Upper lobe of right lung (tissue), 1 donor: Measurements from ENCODE around the gene C12orf54. TPM values are rescaled to one million over a fixed set of nuclear protein-coding genes. Genes with fewer than 3 reads are reported as not detected.
"Not testable (repeated sequence)": the region's sequence is repeated elsewhere in the genome, so short reads cannot be mapped to it uniquely, and the experiment has no call there.

Experiments used
- ATAC-seq: fragments of 200-7000 bp; cut with Tn5 transposase; one replicate; pipeline ENCODE4 v1.9.1; 2020; ENCODE audit warnings: mild to moderate bottlenecking, moderate library complexity
- DNase-seq: peaks from one replicate; pipeline ENCODE4 v3.0.0-alpha.2; 2020
- H3K27ac ChIP-seq: fragments of 200-600 bp; one replicate; pipeline ENCODE4 v1.8.0; 2022
- H3K27me3 ChIP-seq: fragments of 200-600 bp; one replicate; pipeline ENCODE4 v1.8.0; 2022; ENCODE audit warnings: mild to moderate bottlenecking
- H3K36me3 ChIP-seq: fragments of 200-600 bp; one replicate; pipeline ENCODE4 v1.8.0; 2022
- H3K4me1 ChIP-seq: fragments of 200-600 bp; one replicate; pipeline ENCODE4 v1.8.0; 2022
- H3K4me3 ChIP-seq: fragments of 200-600 bp; one replicate; pipeline ENCODE4 v1.8.0; 2022; ENCODE audit warnings: mild to moderate bottlenecking
- H3K9me3 ChIP-seq: fragments of 200-600 bp; one replicate; pipeline ENCODE4 v1.8.0; 2022
- CTCF ChIP-seq: fragments of 200-600 bp; IDR thresholded peaks from one replicate; pipeline ENCODE4 v1.8.0; 2022; ENCODE audit warnings: antibody characterized with exemption
- intact Hi-C: fragments of 100-400 bp; cut with DNase I; formaldehyde crosslinking; loops from one replicate; pipeline ENCODE4 v1.11.0; 2022
- total RNA-seq: library from RNA; stranded (reverse); fragmentation: NEBNext Ultra II Directional; extraction: Animal tissue kit (Norgen Biotek cat#: 25700); gene quantifications from one replicate; pipeline ENCODE4 v1.2.1, GENCODE V29; 2021
- donor health status: DM: no; HTN: yes; CAD: no; lungs with severe emphysema.

Gene C12orf54
- total RNA-seq, 1 donor from 2014 or later: not detected

- peaks cover 8% of the 10 kb centered on the region for H3K9me3 ChIP-seq
- no peak within 1 kb of the TSS for H3K27ac ChIP-seq
- TF ChIP-seq CTCF: no peak
- H3K4me3 ChIP-seq: no peak within 1 kb of the TSS
- ATAC-seq (no peak), DNase-seq (no peak)
- no peaks in the 10 kb centered on the region for H3K4me1 ChIP-seq
- H3K27me3 ChIP-seq: no peaks in the 10 kb centered on the region
- H3K36me3 ChIP-seq: no peaks in the 10 kb centered on the region
- intact Hi-C loops: no loop called here
Observed at GRCh38 chr12:48472259-48472658, 10.0 kb upstream of the C12orf54 start, which contains the start of gene ANP32D. ANP32D (plus strand) TSS chr12:48472559; CDS start chr12:48472665, 106 bp downstream.

DNA sequence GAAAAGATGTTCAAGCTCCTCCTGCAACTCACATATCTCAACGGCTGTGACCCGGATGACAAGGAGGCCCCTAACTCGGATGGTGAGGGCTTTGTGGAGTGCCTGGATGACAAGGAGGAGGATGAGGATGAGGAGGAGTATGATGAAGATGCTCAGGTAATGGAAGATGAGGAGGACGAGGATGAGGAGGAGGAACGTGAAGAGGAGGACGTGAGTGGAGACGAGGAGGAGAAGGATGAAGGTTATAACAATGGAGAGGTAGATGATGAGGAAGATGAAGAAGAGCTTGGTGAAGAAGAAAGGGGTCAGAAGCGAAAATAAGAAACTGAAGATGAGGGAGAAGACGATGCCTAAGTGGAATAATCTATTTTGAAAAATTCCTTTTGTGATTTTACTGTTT is 9.2 kb upstream of the C12orf54 start:
- H3K4me1 ChIP-seq: no peaks in the 10 kb centered on the region
- TF ChIP-seq CTCF: no peak
- intact Hi-C loops: no loop called here
- H3K36me3 ChIP-seq: no peaks in the 10 kb centered on the region
- ATAC-seq: no peak
- no peak for DNase-seq
- H3K27ac ChIP-seq: no peak overlapping the region
- H3K27me3 ChIP-seq: no peaks in the 10 kb centered on the region
- no peak overlapping the region for H3K4me3 ChIP-seq
- peaks cover 8% of the 10 kb centered on the region for H3K9me3 ChIP-seq

DNA sequence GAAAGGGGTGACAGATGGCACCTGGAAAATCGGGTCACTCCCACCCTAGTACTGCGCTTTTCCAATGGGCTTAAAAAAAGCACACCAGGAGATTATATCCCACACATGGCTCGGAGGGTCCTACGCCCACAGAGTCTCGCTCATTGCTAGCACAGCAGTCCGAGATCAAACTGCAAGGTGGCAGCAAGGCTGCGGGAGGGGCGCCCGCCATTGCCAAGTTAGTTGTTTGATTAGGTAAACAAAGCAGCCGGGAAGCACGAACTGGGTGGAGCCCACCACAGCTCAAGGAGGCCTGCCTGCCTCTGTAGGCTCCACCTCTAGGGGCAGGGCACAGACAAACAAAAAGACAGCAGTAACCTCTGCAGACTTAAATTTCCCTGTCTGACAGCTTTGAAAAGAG is 7.8 kb upstream of the C12orf54 start:
- H3K36me3 ChIP-seq, H3K9me3 ChIP-seq, H3K4me3 ChIP-seq, H3K27me3 ChIP-seq, intact Hi-C loops, H3K27ac ChIP-seq, ATAC-seq, H3K4me1 ChIP-seq, DNase-seq: not testable (repeated sequence)

DNA sequence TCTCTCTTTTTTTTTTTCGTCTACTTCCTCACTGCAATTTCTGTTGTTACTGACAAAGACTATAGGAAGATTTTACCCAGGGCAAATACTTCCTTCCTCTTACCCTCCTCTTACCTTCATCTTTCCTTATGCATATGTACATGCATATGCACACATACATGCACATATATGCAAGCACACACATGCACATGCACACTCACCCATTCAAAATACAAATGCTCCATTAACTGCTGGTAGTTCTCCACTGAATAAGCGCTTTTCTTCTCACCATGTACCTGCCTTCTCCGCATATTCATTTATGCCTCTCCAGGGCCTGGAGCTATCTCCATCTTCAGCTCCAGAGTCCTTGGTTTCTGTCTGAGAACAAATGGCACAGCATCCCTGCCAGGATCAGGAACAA is 632 bp downstream of the C12orf54 start:
- DNase-seq: no peak
- no peak for TF ChIP-seq CTCF

GRCh38 chr12:48486261-48486660 is 4.0 kb downstream of the C12orf54 start:
- Histone ChIP-seq H3K4me3 (no peak overlapping the region), H3K9me3 (no peaks in the 10 kb centered on the region), H3K4me1 (no peaks in the 10 kb centered on the region), H3K27ac (no peak overlapping the region), H3K27me3 (no peaks in the 10 kb centered on the region), H3K36me3 (no peaks in the 10 kb centered on the region)
- ATAC-seq (no peak), DNase-seq (no peak)
- intact Hi-C loops: no loop called here
- TF ChIP-seq CTCF: no peak

More for the DNA sequence above, 632 bp downstream of the C12orf54 start:
- H3K9me3 ChIP-seq: no peaks in the 10 kb centered on the region
- H3K36me3 ChIP-seq: no peaks in the 10 kb centered on the region
- ATAC-seq: no peak
- no peak overlapping the region for H3K27ac ChIP-seq
- H3K27me3 ChIP-seq: no peaks in the 10 kb centered on the region
- H3K4me3 ChIP-seq: no peak overlapping the region
- no peaks in the 10 kb centered on the region for H3K4me1 ChIP-seq
- intact Hi-C loops: no loop called here

DNA sequence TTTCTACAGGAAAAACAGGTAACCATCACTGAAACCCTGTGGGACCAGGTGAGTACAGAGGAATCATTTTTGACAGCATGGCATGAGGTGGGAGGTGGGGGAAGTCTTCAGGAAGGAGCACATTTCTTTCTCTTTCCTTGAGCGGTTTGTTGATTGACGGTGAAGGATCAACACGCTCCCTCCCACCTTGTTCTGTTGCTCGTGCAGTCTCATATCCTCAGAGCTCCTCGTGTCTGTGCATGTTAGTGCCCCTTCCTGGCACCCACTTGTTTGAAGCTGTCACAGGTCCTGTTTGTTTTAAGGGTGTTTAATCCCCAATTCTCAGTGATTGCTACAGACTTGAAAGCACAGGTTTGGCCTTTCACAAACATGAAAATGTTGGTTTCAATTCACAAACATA is 4.4 kb downstream of the C12orf54 start:
- TF ChIP-seq CTCF: no peak
- Histone ChIP-seq H3K4me3 (no peak overlapping the region), H3K9me3 (no peaks in the 10 kb centered on the region), H3K27ac (no peak overlapping the region), H3K27me3 (no peaks in the 10 kb centered on the region), H3K4me1 (no peaks in the 10 kb centered on the region), H3K36me3 (no peaks in the 10 kb centered on the region)
- ATAC-seq (no peak), DNase-seq (no peak)
- intact Hi-C loops: no loop called here
